GM12878 (cell line): ENCODE data around the gene CORO2B. TPM values are rescaled to one million over a fixed set of nuclear protein-coding genes. Genes with fewer than 3 reads are reported as not detected.

ENCODE experiments used
- ATAC-seq: fragments of 200-7000 bp; cut with Tn5 transposase; 3 replicates; pipeline ENCODE4 v1.9.1; 2020; ENCODE audit warnings: mild to moderate bottlenecking, moderate library complexity
- BruUV-seq: library from RNA; stranded (reverse); fragments of 400-500 nt; replicated peaks from 2 replicates; lab custom pipeline; 2021; lab: Mats Ljungman, UMichigan
- CTCF ChIA-PET: fragments of 300-600 bp; sonication (Branson Sonifier 250); formaldehyde crosslinking; extraction: SDS; loops from one replicate; lab custom pipeline; 2021; ENCODE audit warnings: inconsistent platforms; lab: Yijun Ruan, JAX
- POLR2A ChIA-PET: fragments of 350-600 bp; formaldehyde crosslinking; extraction: SDS; loops from one replicate; lab custom pipeline; 2021; ENCODE audit warnings: inconsistent platforms; lab: Charles Lee
- RAD21 ChIA-PET: fragments of 300-600 bp; sonication (Branson Sonifier 250); formaldehyde crosslinking; loops from one replicate; lab custom pipeline; 2023; ENCODE audit warnings: antibody characterized with exemption; ENCODE audit not compliant: unreplicated experiment; lab: Charles Lee
- SMC1A ChIA-PET: fragments of 300-600 bp; sonication (Branson Sonifier 250); formaldehyde crosslinking; loops from one replicate; lab custom pipeline; 2023; ENCODE audit not compliant: unreplicated experiment, uncharacterized antibody; lab: Charles Lee
- DNase-seq: peaks from one replicate; pipeline ENCODE4 v3.0.0-alpha.2; 2011; ENCODE audit warnings: low read depth, low spot score
- FAIRE-seq: peaks from 3 replicates; lab custom pipeline; 2011; peaks lifted over from hg19 to GRCh38; lab: Jason Lieb, UNC
- H2AFZ ChIP-seq: 2 replicates; pipeline ENCODE4 v1.6.0; 2011; ENCODE audit warnings: low read depth, low read length, control low read depth; ENCODE audit not compliant: control insufficient read depth
- H3K27ac ChIP-seq: 2 replicates; pipeline ENCODE4 v1.5.1; 2011; ENCODE audit warnings: control low read depth; ENCODE audit not compliant: control insufficient read depth, insufficient read depth
- H3K27me3 ChIP-seq, 2 experiments: replicated peaks in 1 of 2; 2 replicates each; pipeline versions ENCODE4 v1.6.0 to v1.6.1; 2011; ENCODE audit warnings: low read length in 1 of 2; ENCODE audit not compliant: control insufficient read depth in 2 of 2, insufficient read depth in 2 of 2
- H3K36me3 ChIP-seq, 2 experiments: 2 replicates each; pipeline ENCODE4 v1.5.1; 2011; ENCODE audit warnings: low read length in 1 of 2; ENCODE audit not compliant: control insufficient read depth in 2 of 2, insufficient read depth in 2 of 2
- H3K4me1 ChIP-seq: 2 replicates; pipeline ENCODE4 v1.6.1; 2011; ENCODE audit warnings: mild to moderate bottlenecking, low read length, moderate library complexity, mixed read lengths; ENCODE audit not compliant: control insufficient read depth, insufficient read depth
- H3K4me2 ChIP-seq: 2 replicates; pipeline ENCODE4 v1.6.0; 2011; ENCODE audit warnings: control low read depth; ENCODE audit not compliant: control insufficient read depth, insufficient read depth
- H3K4me3 ChIP-seq: fragments of 200-600 bp; sonication (generic); 2 replicates; pipeline ENCODE4 v1.5.1; 2016
- H3K79me2 ChIP-seq: 2 replicates; pipeline ENCODE4 v1.6.0; 2011; ENCODE audit warnings: low read length; ENCODE audit not compliant: control insufficient read depth, insufficient read depth
- H3K9ac ChIP-seq: 2 replicates; pipeline ENCODE4 v1.8.0; 2011; ENCODE audit warnings: low read length, control low read depth, mixed read lengths; ENCODE audit not compliant: control insufficient read depth, insufficient read depth
- H3K9me3 ChIP-seq: replicated peaks from 3 replicates; pipeline ENCODE4 v1.5.1; 2011; ENCODE audit warnings: mild to moderate bottlenecking, low read length; ENCODE audit not compliant: control insufficient read depth, insufficient read depth
- H4K20me1 ChIP-seq: 2 replicates; pipeline ENCODE4 v1.6.0; 2011; ENCODE audit not compliant: control insufficient read depth, insufficient read depth
- BCL3 ChIP-seq: IDR thresholded peaks from 2 replicates; pipeline ENCODE4 v1.6.1; 2011; ENCODE audit warnings: borderline replicate concordance, low read depth, mild to moderate bottlenecking, moderate library complexity, low read length; ENCODE audit not compliant: insufficient read depth, poor library complexity, severe bottlenecking
- CBX5 ChIP-seq: sonication (generic); IDR thresholded peaks from 2 replicates; pipeline ENCODE4 v1.6.1; 2016; ENCODE audit warnings: low read depth, moderate library complexity, mild to moderate bottlenecking, inconsistent platforms
- DPF2 ChIP-seq: fragments of 450-650 bp; IDR thresholded peaks from 2 replicates; pipeline ENCODE4 v1.6.1; 2017; ENCODE audit warnings: mild to moderate bottlenecking
- HCFC1 ChIP-seq: fragments of 150-350 bp; IDR thresholded peaks from 2 replicates; pipeline ENCODE4 v1.6.1; 2014; ENCODE audit warnings: low read length
- NRF1 ChIP-seq: conservative IDR thresholded peaks from 2 replicates; pipeline ENCODE4 v1.6.1; 2011; ENCODE audit warnings: mild to moderate bottlenecking, low read depth, low read length, improper control_type of control experiment
- POLR2AphosphoS2 ChIP-seq: IDR thresholded peaks from 2 replicates; pipeline ENCODE4 v1.6.1; 2011; ENCODE audit warnings: low read depth, mild to moderate bottlenecking, low read length, improper control_type of control experiment, moderate library complexity
- POU2F2 ChIP-seq: IDR thresholded peaks from 3 replicates; pipeline ENCODE4 v1.6.1; 2011; ENCODE audit warnings: low read depth, mild to moderate bottlenecking, low read length, borderline replicate concordance
- PRDM15 ChIP-seq: fragments of 450-650 bp; formaldehyde crosslinking; IDR thresholded peaks from 2 replicates; pipeline ENCODE4 v1.4.0; 2020; ENCODE audit warnings: mild to moderate bottlenecking, moderate library complexity
- RELA ChIP-seq: fragments of 450-650 bp; IDR thresholded peaks from 2 replicates; pipeline ENCODE4 v1.8.0; 2014; ENCODE audit warnings: borderline replicate concordance; ENCODE audit not compliant: partially characterized antibody
- SIN3A ChIP-seq: IDR thresholded peaks from 2 replicates; pipeline ENCODE4 v1.6.1; 2012; ENCODE audit warnings: low read depth, low read length, improper control_type of control experiment
- SMC3 ChIP-seq: IDR thresholded peaks from 2 replicates; pipeline ENCODE4 v1.6.1; 2011; ENCODE audit warnings: low read length, improper control_type of control experiment, borderline replicate concordance
- SRF ChIP-seq, 2 experiments: IDR thresholded peaks; 2 replicates each; pipeline ENCODE4 v1.6.1; 2011; ENCODE audit warnings: low read depth in 2 of 2, low read length in 2 of 2, mild to moderate bottlenecking in 1 of 2, moderate library complexity in 1 of 2
- STAT3 ChIP-seq: IDR thresholded peaks from 2 replicates; pipeline ENCODE4 v1.6.1; 2011; ENCODE audit warnings: low read depth, low read length, improper control_type of control experiment
- ZBED1 ChIP-seq: IDR thresholded peaks from 2 replicates; pipeline ENCODE4 v1.6.1; 2016; ENCODE audit warnings: borderline replicate concordance
- WGBS: methylation state at CpG from one replicate; pipeline ENCODE4 v1.1.6; 2016; ENCODE audit warnings: low lambda C conversion rate; ENCODE audit not compliant: insufficient replicate concordance, insufficient coverage; ENCODE audit errors: missing lambda C conversion rate; 5-methylcytosine and 5-hydroxymethylcytosine counted together
- in situ Hi-C: fragments of 300-500 bp; cut with MboI; formaldehyde crosslinking; loops from 9 replicates; pipeline ENCODE4 v1.14.3; 2018; ENCODE audit warnings: mixed read lengths
- intact Hi-C: fragments of 100-400 bp; cut with micrococcal nuclease; formaldehyde crosslinking; loops from one replicate; pipeline ENCODE4 v1.14.2; 2022; ENCODE audit not compliant: unreplicated experiment
- polyA plus RNA-seq, 11 experiments: library from polyadenylated mRNA; depleted of rRNA in 4 of 11; unstranded in 6 of 11; stranded (reverse) in 5 of 11; fragments of >200 nt; fragmentation: Nextera tagmentation in 4 of 11; fragmentation: Illumina TruSeq in 1 of 11; extraction: Ambion mirVana in 4 of 11; extraction: Trizol in 1 of 11; gene quantifications; 1 replicate in 1 of 11; 2 replicates in 10 of 11; pipeline versions ENCODE4 v1.2.1 to v1.2.3, GENCODE V29; 2011 to 2016; ENCODE audit warnings: inconsistent platforms in 2 of 11, missing spikeins in 2 of 11, low read depth in 1 of 11
- total RNA-seq, 4 experiments: library from RNA; depleted of rRNA in 3 of 4; stranded (reverse); fragments of >200 nt in 3 of 4; fragmentation: Illumina TruSeq in 1 of 4; extraction: Trizol in 1 of 4; gene quantifications; 2 replicates each; pipeline versions ENCODE4 v1.2.1 to v1.2.3, GENCODE V29; 2013 to 2021
- TF ChIP-seq, protein P1 (sequence below): fragments of 450-650 bp; IDR thresholded peaks from 2 replicates; pipeline ENCODE4 v1.6.1; 2017; ENCODE audit warnings: mild to moderate bottlenecking, moderate library complexity

CORO2B gene
- total and polyA plus RNA-seq, 10 of the 15 experiments (the other 5 are each of a cell fraction or from before 2014, with no cell fraction given): 0.05 to 0.73 (median 0.13) TPM; not detected in 4

DNA sequence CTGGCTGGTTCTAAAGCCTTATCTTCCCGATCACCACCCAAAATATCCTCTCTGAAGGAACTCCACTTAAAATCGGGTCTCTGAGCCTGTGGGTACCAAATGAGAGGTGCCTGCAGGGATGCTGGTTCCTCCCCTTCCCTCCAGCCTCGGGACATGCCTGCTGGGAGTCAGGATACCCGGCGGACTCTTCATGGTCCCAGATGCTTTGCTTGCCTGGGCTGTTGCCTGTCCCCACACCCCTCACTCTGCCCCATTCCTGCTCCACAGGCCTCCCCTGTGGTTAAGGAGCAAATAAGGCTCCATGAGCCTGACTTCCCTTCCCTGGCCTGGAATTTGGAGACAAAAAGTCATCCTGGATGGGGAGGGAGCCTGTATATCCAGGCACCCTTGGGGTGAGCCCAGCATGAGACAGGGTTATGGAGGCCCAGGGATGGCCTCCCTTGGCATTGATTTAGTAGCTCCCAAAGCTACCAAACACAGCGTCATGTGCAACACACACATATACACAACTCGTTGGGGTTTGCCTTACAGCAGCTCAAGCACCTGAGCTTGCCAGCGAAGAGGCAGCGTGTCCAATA lies 12.3 kb upstream of the CORO2B start:
- no peak for FAIRE-seq
- Histone ChIP-seq H3K79me2 (no peaks in the 10 kb centered on the region), H3K27ac (no peak overlapping the region), H4K20me1 (no peaks in the 10 kb centered on the region), H3K4me1 (no peaks in the 10 kb centered on the region), H3K9ac (no peak overlapping the region), H3K9me3 (no peaks in the 10 kb centered on the region), H3K4me2 (no peak overlapping the region), H3K4me3 (no peak overlapping the region), H3K27me3 (peaks cover 0 to 2% of the 10 kb centered on the region in 2 experiments; a peak in 1 of 4 replicates), H3K36me3 (no peaks in the 10 kb centered on the region), H2AFZ (no peak overlapping the region)
- DNase-seq: no peak
- CTCF ChIA-PET: interaction anchor here (1.5 kb wide), 1 partner anchor 107 kb away, joined by 3 read pairs; no protein-coding TSS in a partner anchor
- ATAC-seq: no peak
- BruUV-seq: no TSS peak
- 17% methylated on average over 9 of the region's 9 CpGs for WGBS
- SMC1A ChIA-PET: no interaction called here
- RAD21 ChIA-PET: no interaction called here
- TF ChIP-seq NRF1 (no peak), POU2F2 (no peak), POLR2AphosphoS2 (no peak), ZBED1 (no peak), RELA (no peak), STAT3 (no peak), DPF2 (no peak), BCL3 (no peak), SRF (IDR thresholded peaks at IDR 0.05; ENCODE audit: low read depth in 2 of 2, low read length in 2 of 2) (no peak), HCFC1 (no peak), SMC3 (no peak), PRDM15 (CRISPR knock-in tag) (no peak), SIN3A (no peak), CBX5 (no peak)
- TF ChIP-seq, protein P1, sequence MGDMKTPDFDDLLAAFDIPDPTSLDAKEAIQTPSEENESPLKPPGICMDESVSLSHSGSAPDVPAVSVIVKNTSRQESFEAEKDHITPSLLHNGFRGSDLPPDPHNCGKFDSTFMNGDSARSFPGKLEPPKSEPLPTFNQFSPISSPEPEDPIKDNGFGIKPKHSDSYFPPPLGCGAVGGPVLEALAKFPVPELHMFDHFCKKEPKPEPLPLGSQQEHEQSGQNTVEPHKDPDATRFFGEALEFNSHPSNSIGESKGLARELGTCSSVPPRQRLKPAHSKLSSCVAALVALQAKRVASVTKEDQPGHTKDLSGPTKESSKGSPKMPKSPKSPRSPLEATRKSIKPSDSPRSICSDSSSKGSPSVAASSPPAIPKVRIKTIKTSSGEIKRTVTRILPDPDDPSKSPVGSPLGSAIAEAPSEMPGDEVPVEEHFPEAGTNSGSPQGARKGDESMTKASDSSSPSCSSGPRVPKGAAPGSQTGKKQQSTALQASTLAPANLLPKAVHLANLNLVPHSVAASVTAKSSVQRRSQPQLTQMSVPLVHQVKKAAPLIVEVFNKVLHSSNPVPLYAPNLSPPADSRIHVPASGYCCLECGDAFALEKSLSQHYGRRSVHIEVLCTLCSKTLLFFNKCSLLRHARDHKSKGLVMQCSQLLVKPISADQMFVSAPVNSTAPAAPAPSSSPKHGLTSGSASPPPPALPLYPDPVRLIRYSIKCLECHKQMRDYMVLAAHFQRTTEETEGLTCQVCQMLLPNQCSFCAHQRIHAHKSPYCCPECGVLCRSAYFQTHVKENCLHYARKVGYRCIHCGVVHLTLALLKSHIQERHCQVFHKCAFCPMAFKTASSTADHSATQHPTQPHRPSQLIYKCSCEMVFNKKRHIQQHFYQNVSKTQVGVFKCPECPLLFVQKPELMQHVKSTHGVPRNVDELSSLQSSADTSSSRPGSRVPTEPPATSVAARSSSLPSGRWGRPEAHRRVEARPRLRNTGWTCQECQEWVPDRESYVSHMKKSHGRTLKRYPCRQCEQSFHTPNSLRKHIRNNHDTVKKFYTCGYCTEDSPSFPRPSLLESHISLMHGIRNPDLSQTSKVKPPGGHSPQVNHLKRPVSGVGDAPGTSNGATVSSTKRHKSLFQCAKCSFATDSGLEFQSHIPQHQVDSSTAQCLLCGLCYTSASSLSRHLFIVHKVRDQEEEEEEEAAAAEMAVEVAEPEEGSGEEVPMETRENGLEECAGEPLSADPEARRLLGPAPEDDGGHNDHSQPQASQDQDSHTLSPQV: no peak
- POLR2A ChIA-PET: no interaction called here
- intact Hi-C loops: no loop called here
- in situ Hi-C loops: no loop called here
